CD4-positive, alpha-beta T cell (primary cell): Measurements from ENCODE around the gene PHLDB3. TPM values are rescaled to one million over a fixed set of nuclear protein-coding genes. Genes with fewer than 3 reads are reported as not detected.
"Not testable (repeated sequence)": the region's sequence is repeated elsewhere in the genome, so short reads cannot be mapped to it uniquely, and the experiment has no call there.

Source experiments
- ATAC-seq: fragments of 200-7000 bp; cut with Tn5 transposase; one replicate; pipeline ENCODE4 v1.10.0; 2022; ENCODE audit warnings: mild to moderate bottlenecking; ENCODE audit not compliant: poor library complexity
- CTCF ChIA-PET: fragments of 350-600 bp; sonication (Branson Sonifier 250); formaldehyde crosslinking; loops from one replicate; lab custom pipeline; 2021; ENCODE audit warnings: antibody characterized with exemption, inconsistent platforms; lab: Charles Lee
- POLR2A ChIA-PET: fragments of 350-600 bp; sonication (Branson Sonifier 250); formaldehyde crosslinking; loops from one replicate; lab custom pipeline; 2021; ENCODE audit warnings: antibody characterized with exemption, inconsistent platforms; lab: Charles Lee
- DNase-seq, 14 experiments: peaks; one replicate each; pipeline ENCODE4 v3.0.0-alpha.2; 2013 to 2020; ENCODE audit warnings: mixed read lengths in 2 of 14
- H3K27ac ChIP-seq, 2 donors: one replicate each; pipeline versions ENCODE4 v1.5.1 to v1.7.0; 2013; ENCODE audit warnings: low read length in 2 of 2, low read depth in 1 of 2, mild to moderate bottlenecking in 1 of 2
- H3K27me3 ChIP-seq, 2 experiments: 1 replicate in 1 of 2; 2 replicates in 1 of 2; pipeline versions ENCODE4 v1.6.1 to v1.7.0; 2013; ENCODE audit warnings: low read length in 2 of 2, control low read depth in 1 of 2, mild to moderate bottlenecking in 1 of 2, moderate library complexity in 1 of 2; ENCODE audit not compliant: insufficient read depth in 2 of 2, control insufficient read depth in 1 of 2
- H3K36me3 ChIP-seq: one replicate; pipeline ENCODE4 v1.6.1; 2013; ENCODE audit warnings: low read length, control low read depth; ENCODE audit not compliant: insufficient read depth
- H3K4me1 ChIP-seq: one replicate; pipeline ENCODE4 v1.6.1; 2013; ENCODE audit warnings: low read length, control low read depth; ENCODE audit not compliant: insufficient read depth
- H3K4me3 ChIP-seq: one replicate; pipeline ENCODE4 v1.5.1; 2013; ENCODE audit warnings: mild to moderate bottlenecking, low read length, moderate library complexity
- H3K9me3 ChIP-seq, 2 experiments: 1 replicate in 1 of 2; 2 replicates in 1 of 2; pipeline versions ENCODE4 v1.6.1 to v1.7.0; 2013; ENCODE audit warnings: low read length in 2 of 2, mild to moderate bottlenecking in 2 of 2, control low read depth in 1 of 2, moderate library complexity in 1 of 2; ENCODE audit not compliant: control insufficient read depth in 1 of 2, insufficient read depth in 1 of 2
- H3K27ac Mint-ChIP-seq: one replicate; pipeline ENCODE4 v1.8.0; 2020; ENCODE audit warnings: mixed read lengths
- H3K27me3 Mint-ChIP-seq: one replicate; pipeline ENCODE4 v1.8.0; 2021; ENCODE audit warnings: mixed read lengths
- H3K36me3 Mint-ChIP-seq: one replicate; pipeline ENCODE4 v1.8.0; 2021; ENCODE audit warnings: low read depth, mixed read lengths
- H3K4me1 Mint-ChIP-seq: one replicate; pipeline ENCODE4 v1.8.0; 2021; ENCODE audit warnings: low read depth, mixed read lengths
- H3K4me3 Mint-ChIP-seq: one replicate; pipeline ENCODE4 v1.8.0; 2020; ENCODE audit warnings: mild to moderate bottlenecking, mixed read lengths
- H3K9me3 Mint-ChIP-seq: one replicate; pipeline ENCODE4 v1.8.0; 2020; ENCODE audit warnings: mixed read lengths
- intact Hi-C, 2 experiments: fragments of 100-400 bp; cut with DNase I in 1 of 2; cut with micrococcal nuclease in 1 of 2; formaldehyde crosslinking; loops; one replicate each; pipeline versions ENCODE4 v1.15.1 to v1.9.0; 2023 to 2025; cut with DNase I, micrococcal nuclease
- total RNA-seq, 174 experiments: library from RNA in 2 of 174; stranded (reverse) in 2 of 174; gene quantifications; one replicate each; pipeline ENCODE4 v1.2.3 and lab custom pipeline; 2021 to 2026
- TF ChIP-seq, protein P1 (sequence below): fragments of 200-600 bp; IDR thresholded peaks from one replicate; pipeline ENCODE4 v1.8.0; 2022; ENCODE audit warnings: antibody characterized with exemption, mild to moderate bottlenecking

PHLDB3 gene
- total RNA-seq, 2 experiments from 2014 or later: 75.1 to 77.4 TPM

DNA sequence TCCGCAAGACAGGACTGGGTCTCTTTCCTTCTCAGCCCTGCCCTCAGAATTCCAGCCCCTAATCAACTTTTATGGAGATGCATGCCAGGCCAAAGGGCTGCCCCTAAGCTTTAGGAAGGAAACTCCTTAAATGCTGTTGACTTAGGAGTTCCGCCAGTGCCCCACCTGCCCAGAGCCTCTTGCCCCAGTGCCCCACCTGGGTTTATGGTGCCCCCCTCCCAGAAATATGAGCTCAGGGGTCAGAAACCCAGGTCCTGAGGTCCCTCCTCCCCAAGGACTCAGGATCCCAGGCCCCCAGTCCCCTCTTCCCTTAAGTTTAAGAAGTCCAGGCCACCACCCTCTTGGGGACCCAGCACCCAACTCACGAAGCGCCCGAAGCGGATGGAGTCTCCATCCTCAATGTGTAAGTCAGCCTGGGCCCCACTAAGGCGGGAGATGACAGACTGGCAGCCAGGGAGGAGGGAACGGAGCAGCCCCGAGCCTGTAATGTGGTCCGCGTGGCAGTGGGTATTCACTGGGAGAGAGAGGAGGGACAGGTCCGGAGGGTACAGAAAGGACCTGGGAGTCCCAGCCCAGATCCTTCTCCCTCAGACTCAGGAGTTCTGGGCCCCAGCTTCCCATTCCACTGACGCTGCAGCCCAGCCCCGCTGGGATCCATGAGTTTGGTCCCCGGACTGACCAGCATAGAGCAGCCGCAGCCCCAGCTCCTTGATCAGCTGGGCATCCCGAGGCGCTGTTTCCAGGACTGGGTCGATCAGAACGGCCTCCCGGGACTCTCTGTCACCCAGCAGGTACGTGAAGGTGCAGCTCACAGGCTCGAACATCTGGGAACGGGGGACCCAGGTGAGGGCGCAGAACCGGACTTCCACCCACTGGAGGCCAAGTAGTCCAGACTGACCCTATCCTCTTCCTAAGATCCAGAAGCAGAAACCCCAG is 21.6 kb upstream of the PHLDB3 start:
- H3K4me3 ChIP-seq: peak overlapping the region; percentile 93
- no peaks in the 10 kb centered on the region for H3K27me3 ChIP-seq
- ChIA-PET CTCF (interaction anchor here (1.5 to 3.1 kb wide), 4 partner anchors 9 to 79 kb away, joined by 3 to 23 read pairs (median 13); partner anchors contain the start of genes IRGQ and ZNF576), POLR2A (interaction anchor here (1.2 to 3.0 kb wide), 7 partner anchors 7 to 87 kb away, joined by 4 to 21 read pairs (median 7); partner anchors contain the start of genes IRGQ, PHLDB3, ZNF575 and ZNF576)
- peaks cover 28% of the 10 kb centered on the region for H3K4me1 Mint-ChIP-seq
- H3K36me3 ChIP-seq: peaks cover 2% of the 10 kb centered on the region
- no peaks in the 10 kb centered on the region for H3K9me3 ChIP-seq
- no peaks in the 10 kb centered on the region for H3K27me3 Mint-ChIP-seq
- H3K4me1 ChIP-seq: peaks cover 31% of the 10 kb centered on the region
- peak overlapping the region; percentile 66 to 73 for H3K27ac ChIP-seq
- intact Hi-C loops: loop anchor here (2.0 to 5.0 kb wide), 2 partner anchors 36 to 71 kb away; partner anchors contain the start of genes IRGQ (in 1 of the 2) and ZNF576 (in 1 of the 2)
- peak overlapping the region; percentile 76 for H3K27ac Mint-ChIP-seq
- ATAC-seq: peak; percentile 34
- peaks cover 4% of the 10 kb centered on the region for H3K36me3 Mint-ChIP-seq
- H3K9me3 Mint-ChIP-seq: no peaks in the 10 kb centered on the region
- TF ChIP-seq, protein P1, sequence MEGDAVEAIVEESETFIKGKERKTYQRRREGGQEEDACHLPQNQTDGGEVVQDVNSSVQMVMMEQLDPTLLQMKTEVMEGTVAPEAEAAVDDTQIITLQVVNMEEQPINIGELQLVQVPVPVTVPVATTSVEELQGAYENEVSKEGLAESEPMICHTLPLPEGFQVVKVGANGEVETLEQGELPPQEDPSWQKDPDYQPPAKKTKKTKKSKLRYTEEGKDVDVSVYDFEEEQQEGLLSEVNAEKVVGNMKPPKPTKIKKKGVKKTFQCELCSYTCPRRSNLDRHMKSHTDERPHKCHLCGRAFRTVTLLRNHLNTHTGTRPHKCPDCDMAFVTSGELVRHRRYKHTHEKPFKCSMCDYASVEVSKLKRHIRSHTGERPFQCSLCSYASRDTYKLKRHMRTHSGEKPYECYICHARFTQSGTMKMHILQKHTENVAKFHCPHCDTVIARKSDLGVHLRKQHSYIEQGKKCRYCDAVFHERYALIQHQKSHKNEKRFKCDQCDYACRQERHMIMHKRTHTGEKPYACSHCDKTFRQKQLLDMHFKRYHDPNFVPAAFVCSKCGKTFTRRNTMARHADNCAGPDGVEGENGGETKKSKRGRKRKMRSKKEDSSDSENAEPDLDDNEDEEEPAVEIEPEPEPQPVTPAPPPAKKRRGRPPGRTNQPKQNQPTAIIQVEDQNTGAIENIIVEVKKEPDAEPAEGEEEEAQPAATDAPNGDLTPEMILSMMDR: no peak
- H3K4me3 Mint-ChIP-seq: peak overlapping the region; percentile 77
- peak in 6 of 14 experiments; percentile 15 to 48 (median 40) for DNase-seq

DNA sequence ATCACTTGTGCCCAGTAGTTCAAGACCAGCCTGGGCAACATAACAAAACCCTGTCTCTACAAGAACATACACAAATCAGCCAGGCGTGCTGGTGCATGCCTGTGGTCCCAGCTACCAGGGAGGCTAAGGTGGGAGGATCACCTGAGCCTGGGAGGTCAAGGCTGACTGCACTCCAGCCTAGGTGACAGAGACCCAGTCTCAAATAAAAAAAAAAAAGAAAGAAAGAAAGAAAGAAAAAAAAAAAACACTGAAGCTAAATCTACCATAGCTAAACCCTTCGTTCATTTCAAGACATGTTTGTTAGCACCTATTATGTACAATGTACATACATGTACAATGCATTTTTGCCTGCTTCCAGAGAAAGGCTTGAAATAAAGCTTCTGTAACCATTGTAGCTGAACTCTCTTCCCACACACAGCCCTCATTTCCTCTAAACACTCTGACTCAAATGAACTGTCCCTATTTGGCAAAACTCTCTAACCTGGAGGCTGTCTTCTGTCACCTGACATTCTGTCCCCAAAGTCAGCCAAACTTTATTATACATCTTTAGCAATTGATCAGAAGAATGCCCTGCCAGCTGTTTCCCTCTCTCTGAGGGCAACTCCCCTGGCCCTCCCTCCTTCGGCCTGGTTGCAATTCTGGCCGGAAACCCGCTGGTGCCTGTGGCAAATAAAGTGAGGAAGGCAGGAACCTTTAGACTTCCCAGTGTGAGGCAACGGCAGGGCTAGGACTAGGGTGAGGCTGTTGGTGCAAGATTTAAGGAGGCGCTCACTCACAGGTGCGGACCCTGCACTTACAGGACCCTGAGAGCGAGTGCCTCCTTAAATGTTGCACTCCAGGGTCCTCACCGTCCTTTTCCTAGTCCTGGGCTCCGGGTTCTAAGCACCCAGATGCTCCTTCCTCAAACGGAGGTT is 20.6 kb upstream of the PHLDB3 start:
- no peaks in the 10 kb centered on the region for H3K9me3 ChIP-seq
- H3K4me3 ChIP-seq: peak overlapping the region; percentile 93
- peak in 7 of 14 experiments; percentile 21 to 65 (median 54) for DNase-seq
- no peaks in the 10 kb centered on the region for H3K9me3 Mint-ChIP-seq
- H3K4me1 Mint-ChIP-seq: peaks cover 28% of the 10 kb centered on the region
- POLR2A ChIA-PET: interaction anchor here (0.8 to 3.0 kb wide), 11 partner anchors 8 to 93 kb away, joined by 3 to 21 read pairs (median 7); partner anchors contain the start of genes IRGQ, PHLDB3, ZNF575 and ZNF576
- intact Hi-C loops: loop anchor here (5.0 kb wide), 2 partner anchors 37 to 323 kb away; no protein-coding TSS in a partner anchor
- H3K36me3 ChIP-seq: peaks cover 4% of the 10 kb centered on the region
- CTCF ChIA-PET: interaction anchor here (0.7 to 3.1 kb wide), 9 partner anchors 9 to 93 kb away, joined by 3 to 23 read pairs (median 5); partner anchors contain the start of genes IRGQ and ZNF576
- peak overlapping the region; percentile 76 for H3K27ac Mint-ChIP-seq
- no peaks in the 10 kb centered on the region for H3K27me3 ChIP-seq
- H3K27ac ChIP-seq: peak overlapping the region; percentile 66 to 73
- peaks cover 31% of the 10 kb centered on the region for H3K4me1 ChIP-seq
- TF ChIP-seq, protein P1: no peak
- H3K36me3 Mint-ChIP-seq: peaks cover 4% of the 10 kb centered on the region
- no peaks in the 10 kb centered on the region for H3K27me3 Mint-ChIP-seq
- ATAC-seq: peak; percentile 71
- peak overlapping the region; percentile 77 for H3K4me3 Mint-ChIP-seq

DNA sequence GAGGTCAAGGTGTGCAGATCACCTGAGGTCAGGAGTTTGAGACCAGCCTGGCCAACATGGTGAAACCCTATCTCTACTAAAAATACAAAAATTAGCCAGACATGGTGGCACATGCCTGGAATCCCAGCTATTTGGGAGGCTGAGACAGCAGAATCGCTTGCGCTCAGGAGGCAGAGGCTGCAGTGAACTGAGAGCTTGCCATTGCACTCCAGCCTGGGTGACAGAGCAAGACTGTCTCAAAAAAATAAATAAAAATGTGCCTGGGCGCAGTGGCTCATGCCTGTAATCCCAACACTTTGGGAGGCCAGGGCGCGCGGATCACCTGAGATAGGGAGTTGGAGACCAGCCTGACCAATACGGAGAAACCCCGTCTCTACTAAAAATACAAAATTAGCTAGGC is 19.1 kb upstream of the PHLDB3 start:
- H3K4me3 ChIP-seq, H3K27ac Mint-ChIP-seq, H3K9me3 Mint-ChIP-seq, H3K27me3 ChIP-seq, H3K9me3 ChIP-seq, H3K27ac ChIP-seq, H3K27me3 Mint-ChIP-seq, H3K36me3 ChIP-seq, DNase-seq, ATAC-seq, H3K4me3 Mint-ChIP-seq, H3K36me3 Mint-ChIP-seq: not testable (repeated sequence)
- intact Hi-C loops: loop anchor here in 1 of 2 experiments (5.0 kb wide), 1 partner anchor 321 kb away; no protein-coding TSS in a partner anchor
- POLR2A ChIA-PET: interaction anchor here (1.6 kb wide), 1 partner anchor 91 kb away, joined by 8 read pairs; no protein-coding TSS in a partner anchor
- H3K4me1 Mint-ChIP-seq: peaks cover 35% of the 10 kb centered on the region
- H3K4me1 ChIP-seq: peaks cover 38% of the 10 kb centered on the region
- CTCF ChIA-PET: interaction anchor here (0.5 to 3.1 kb wide), 4 partner anchors 12 to 77 kb away, joined by 3 to 23 read pairs (median 13); partner anchors contain the start of genes IRGQ and ZNF576
